ENCODE data around the gene AKAP8L.
"Not testable (repeated sequence)": the region's sequence is repeated elsewhere in the genome, so short reads cannot be mapped to it uniquely, and the experiment has no call there.

DNA sequence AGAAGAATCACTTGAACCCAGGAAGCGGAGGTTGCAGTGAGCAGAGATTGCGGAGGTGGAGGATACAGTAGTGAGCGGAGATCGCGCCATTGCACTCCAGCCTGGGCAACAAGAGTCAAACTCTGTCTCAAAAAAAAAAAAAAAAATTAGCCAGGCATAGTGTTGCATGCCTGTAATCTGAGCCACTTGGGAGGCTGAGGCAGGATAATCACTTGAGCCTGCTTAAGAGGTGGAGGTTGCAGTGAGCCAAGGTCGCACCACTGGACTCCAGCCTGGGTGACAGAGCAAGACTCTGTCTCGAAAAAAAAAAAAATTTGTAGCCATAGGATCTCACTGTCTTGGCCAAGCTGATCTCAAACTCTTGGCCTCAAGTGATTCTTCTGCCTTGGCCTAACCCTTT, 82.8 kb downstream of the AKAP8L start:
- TF ChIP-seq, protein P1, sequence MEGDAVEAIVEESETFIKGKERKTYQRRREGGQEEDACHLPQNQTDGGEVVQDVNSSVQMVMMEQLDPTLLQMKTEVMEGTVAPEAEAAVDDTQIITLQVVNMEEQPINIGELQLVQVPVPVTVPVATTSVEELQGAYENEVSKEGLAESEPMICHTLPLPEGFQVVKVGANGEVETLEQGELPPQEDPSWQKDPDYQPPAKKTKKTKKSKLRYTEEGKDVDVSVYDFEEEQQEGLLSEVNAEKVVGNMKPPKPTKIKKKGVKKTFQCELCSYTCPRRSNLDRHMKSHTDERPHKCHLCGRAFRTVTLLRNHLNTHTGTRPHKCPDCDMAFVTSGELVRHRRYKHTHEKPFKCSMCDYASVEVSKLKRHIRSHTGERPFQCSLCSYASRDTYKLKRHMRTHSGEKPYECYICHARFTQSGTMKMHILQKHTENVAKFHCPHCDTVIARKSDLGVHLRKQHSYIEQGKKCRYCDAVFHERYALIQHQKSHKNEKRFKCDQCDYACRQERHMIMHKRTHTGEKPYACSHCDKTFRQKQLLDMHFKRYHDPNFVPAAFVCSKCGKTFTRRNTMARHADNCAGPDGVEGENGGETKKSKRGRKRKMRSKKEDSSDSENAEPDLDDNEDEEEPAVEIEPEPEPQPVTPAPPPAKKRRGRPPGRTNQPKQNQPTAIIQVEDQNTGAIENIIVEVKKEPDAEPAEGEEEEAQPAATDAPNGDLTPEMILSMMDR (conservative IDR thresholded peaks at IDR 0.05; ENCODE audit: low read depth, low read length), result not testable (repeated sequence)
- TF ChIP-seq EZH2 (IDR thresholded peaks at IDR 0.05; ENCODE audit: borderline replicate concordance, low read depth, low read length, poor library complexity, severe bottlenecking), result not testable (repeated sequence)
